ENCODE measurements around the gene MARK1. TPM values are rescaled to one million over a fixed set of nuclear protein-coding genes. Genes with fewer than 3 reads are reported as not detected.

MARK1 gene
- total RNA-seq, 1 experiment from 2014 or later = 0.05 TPM

- no peaks in the 10 kb centered on the region; the same call in 1 of the 2 replicates for H3K36me3 ChIP-seq (ENCODE audit: control insufficient read depth, insufficient read depth, low read length)
- no peak overlapping the region for H3K27ac Mint-ChIP-seq (ENCODE audit: unreplicated experiment)
- H3K4me1 ChIP-seq = peaks cover 31% of the 10 kb centered on the region
- H3K4me3 Mint-ChIP-seq (ENCODE audit: unreplicated experiment) = no peak overlapping the region
- H3K4me3 ChIP-seq (ENCODE audit: low read depth, low read length) = no peak overlapping the region
- H3K9me3 ChIP-seq = no peaks in the 10 kb centered on the region
- no peak for TF ChIP-seq CTCF (IDR thresholded peaks at IDR 0.05; ENCODE audit: insufficient read depth in 1 of 2, low read depth in 1 of 2, low read length in 1 of 2, severe bottlenecking in 1 of 2, unreplicated experiment in 1 of 2)
- H3K9me3 Mint-ChIP-seq (ENCODE audit: unreplicated experiment) = no peaks in the 10 kb centered on the region
- CTCF ChIA-PET = interaction anchor here (2.4 kb wide), 1 partner anchor 35 kb away, joined by 19 read pairs; no protein-coding TSS in a partner anchor
- peak in 1 of 2 experiments; percentile 36 for DNase-seq
- H3K27me3 ChIP-seq (replicated peaks; ENCODE audit: control insufficient read depth, insufficient read depth, low read length) = no peaks in the 10 kb centered on the region
- peaks cover 12% of the 10 kb centered on the region for H3K4me1 Mint-ChIP-seq (ENCODE audit: low read depth, unreplicated experiment)
- POLR2A ChIA-PET = no interaction called here
- no TSS peak for BruUV-seq (replicated peaks)
- no peaks in the 10 kb centered on the region for H3K36me3 Mint-ChIP-seq (ENCODE audit: insufficient read depth, unreplicated experiment)
- H3K27me3 Mint-ChIP-seq (ENCODE audit: insufficient read depth, unreplicated experiment) = no peaks in the 10 kb centered on the region
- intact Hi-C loops (cut with micrococcal nuclease; ENCODE audit: unreplicated experiment) = no loop called here
Observed at GRCh38 chr1:220698607-220699016, 170.7 kb downstream of the MARK1 start.

GRCh38 chr1:220699044-220699443 is 171.1 kb downstream of the MARK1 start:
- Histone ChIP-seq H3K9me3 (no peaks in the 10 kb centered on the region), H3K4me1 (peaks cover 31% of the 10 kb centered on the region), H3K27me3 (replicated peaks; ENCODE audit: control insufficient read depth, insufficient read depth, low read length) (no peaks in the 10 kb centered on the region), H3K4me3 (ENCODE audit: low read depth, low read length) (no peak overlapping the region), H3K36me3 (ENCODE audit: control insufficient read depth, insufficient read depth, low read length) (no peaks in the 10 kb centered on the region; the same call in 1 of the 2 replicates)
- Mint-ChIP-seq H3K27ac (ENCODE audit: unreplicated experiment) (no peak overlapping the region), H3K4me1 (ENCODE audit: low read depth, unreplicated experiment) (peaks cover 12% of the 10 kb centered on the region), H3K36me3 (ENCODE audit: insufficient read depth, unreplicated experiment) (no peaks in the 10 kb centered on the region), H3K27me3 (ENCODE audit: insufficient read depth, unreplicated experiment) (no peaks in the 10 kb centered on the region), H3K9me3 (ENCODE audit: unreplicated experiment) (no peaks in the 10 kb centered on the region), H3K4me3 (ENCODE audit: unreplicated experiment) (no peak overlapping the region)
- intact Hi-C loops (cut with micrococcal nuclease; ENCODE audit: unreplicated experiment) = no loop called here
- TF ChIP-seq CTCF (IDR thresholded peaks at IDR 0.05; ENCODE audit: insufficient read depth in 1 of 2, low read depth in 1 of 2, low read length in 1 of 2, severe bottlenecking in 1 of 2, unreplicated experiment in 1 of 2) = no peak
- DNase-seq = no peak
- ChIA-PET CTCF (interaction anchor here (2.4 kb wide), 1 partner anchor 35 kb away, joined by 19 read pairs; no protein-coding TSS in a partner anchor), POLR2A (no interaction called here)
- no TSS peak for BruUV-seq (replicated peaks)

DNA sequence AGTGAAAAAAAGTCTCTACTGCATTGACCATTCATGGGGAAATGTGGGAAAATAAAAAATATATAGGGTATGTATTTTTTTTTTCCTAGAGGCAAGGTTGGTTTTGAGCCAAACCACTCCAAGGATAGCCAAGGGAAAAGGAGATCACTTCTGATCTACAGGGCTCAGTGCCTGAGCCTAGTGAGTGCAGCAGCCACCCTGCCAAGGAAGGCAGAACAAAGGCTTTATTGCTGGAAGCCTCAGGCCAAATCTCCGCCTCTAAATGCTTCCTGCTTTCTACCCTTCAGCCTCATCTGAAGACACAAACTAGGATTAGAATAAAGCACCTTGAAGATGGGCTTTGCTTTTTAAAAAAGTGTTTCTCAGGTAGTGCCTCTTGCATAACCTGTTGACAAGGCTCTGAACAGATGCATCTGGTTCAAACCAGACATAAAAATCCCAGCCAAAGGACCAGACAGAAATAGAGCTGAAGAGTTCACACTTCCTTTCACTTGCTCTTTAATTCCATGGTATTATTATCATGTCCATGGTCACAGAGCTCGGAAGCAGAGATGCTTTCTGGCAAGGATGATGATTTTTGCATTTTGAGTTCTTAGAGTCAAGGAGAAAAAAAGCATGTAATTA is 172.7 kb downstream of the MARK1 start:
- TF ChIP-seq CTCF (IDR thresholded peaks at IDR 0.05; ENCODE audit: insufficient read depth in 1 of 2, low read depth in 1 of 2, low read length in 1 of 2, severe bottlenecking in 1 of 2, unreplicated experiment in 1 of 2) = no peak
- peaks cover 28% of the 10 kb centered on the region for H3K4me1 ChIP-seq
- H3K4me3 ChIP-seq (ENCODE audit: low read depth, low read length) = no peak overlapping the region
- intact Hi-C loops (cut with micrococcal nuclease; ENCODE audit: unreplicated experiment) = loop anchor here (1.0 kb wide), 1 partner anchor 8 kb away; no protein-coding TSS in a partner anchor
- Mint-ChIP-seq H3K4me1 (ENCODE audit: low read depth, unreplicated experiment) (peaks cover 12% of the 10 kb centered on the region), H3K4me3 (ENCODE audit: unreplicated experiment) (no peak overlapping the region), H3K27ac (ENCODE audit: unreplicated experiment) (no peak overlapping the region), H3K27me3 (ENCODE audit: insufficient read depth, unreplicated experiment) (no peaks in the 10 kb centered on the region), H3K9me3 (ENCODE audit: unreplicated experiment) (no peaks in the 10 kb centered on the region), H3K36me3 (ENCODE audit: insufficient read depth, unreplicated experiment) (no peaks in the 10 kb centered on the region)
- POLR2A ChIA-PET = no interaction called here
- BruUV-seq (replicated peaks) = no TSS peak
- no peaks in the 10 kb centered on the region for H3K9me3 ChIP-seq
- DNase-seq = no peak
- no peaks in the 10 kb centered on the region; the same call in 1 of the 2 replicates for H3K36me3 ChIP-seq (ENCODE audit: control insufficient read depth, insufficient read depth, low read length)
- no peaks in the 10 kb centered on the region for H3K27me3 ChIP-seq (replicated peaks; ENCODE audit: control insufficient read depth, insufficient read depth, low read length)
- CTCF ChIA-PET = no interaction called here

Data from Caco-2 (cell line).